Adrenal gland (tissue), 12 donors: Measurements from ENCODE around the gene FOXJ1. TPM values are rescaled to one million over a fixed set of nuclear protein-coding genes. Genes with fewer than 3 reads are reported as not detected.

Experiments used
- DNase-seq, 7 donors: peaks; one replicate each; pipeline ENCODE4 v3.0.0-alpha.2; 2019 to 2020
- H3K27ac ChIP-seq, 5 donors: fragments of 200-600 bp; sonication (generic) in 4 of 5; 1 replicate in 3 of 5; 2 replicates in 2 of 5; pipeline versions ENCODE4 v1.5.1 to v1.8.0; 2016 to 2020; ENCODE audit warnings: mild to moderate bottlenecking in 1 of 5
- H3K27me3 ChIP-seq: fragments of 200-600 bp; 2 replicates; pipeline ENCODE4 v1.8.0; 2021
- H3K36me3 ChIP-seq, 2 donors: fragments of 200-600 bp; replicated peaks in 1 of 2; 1 replicate in 1 of 2; 2 replicates in 1 of 2; pipeline versions ENCODE4 v1.5.1 to v1.8.0; 2018 to 2022
- H3K4me1 ChIP-seq, 2 donors: fragments of 200-600 bp; replicated peaks in 1 of 2; 1 replicate in 1 of 2; 2 replicates in 1 of 2; pipeline versions ENCODE4 v1.5.1 to v1.8.0; 2018 to 2021
- H3K4me3 ChIP-seq, 4 donors: fragments of 200-600 bp; sonication (generic) in 3 of 4; one replicate each; pipeline ENCODE4 v1.5.1; 2016 to 2018
- H3K9me3 ChIP-seq, 3 donors: fragments of 200-600 bp; sonication (generic) in 1 of 3; replicated peaks in 1 of 3; 1 replicate in 2 of 3; 2 replicates in 1 of 3; pipeline versions ENCODE4 v1.5.1 to v1.8.0; 2016 to 2021
- POLR2A ChIP-seq, 2 donors: fragments of 450-650 bp; IDR thresholded peaks; one replicate each; pipeline ENCODE4 v1.6.1; 2017; ENCODE audit warnings: antibody characterized with exemption in 2 of 2, mild to moderate bottlenecking in 2 of 2, moderate library complexity in 1 of 2
- WGBS, 4 donors: extraction: QIAGEN DNeasy Blood & Tissue Kit in 2 of 4; methylation state at CpG; one replicate each; pipeline versions ENCODE4 v1.1.5 to v1.1.7; 2013 to 2017; 5-methylcytosine and 5-hydroxymethylcytosine counted together
- intact Hi-C, 2 donors: fragments of 100-400 bp; cut with DNase I; formaldehyde crosslinking; loops; one replicate each; pipeline versions ENCODE4 v1.14.1 to v1.15.0; 2022 to 2023
- polyA plus RNA-seq, 3 donors: library from polyadenylated mRNA; stranded (reverse); fragments of 200-250 nt in 2 of 3; fragments of 350-450 nt in 1 of 3; fragmentation: Illumina TruSeq in 1 of 3; extraction: RNeasy Lipid Tissue Mini Kit (QIAGEN cat#74804) in 1 of 3; gene quantifications; one replicate each; pipeline ENCODE4 v1.2.3, GENCODE V29; 2013 to 2014
- total RNA-seq, 9 donors: library from RNA; depleted of rRNA in 4 of 9; stranded (reverse); fragments of >200 nt in 4 of 9; fragments of 120-200 nt in 1 of 9; fragmentation: NEBNext Ultra II Directional in 1 of 9; extraction: Animal tissue kit (Norgen Biotek cat#: 25700) in 1 of 9; gene quantifications; one replicate each; pipeline versions ENCODE4 v1.1.0 to v1.2.4, GENCODE V29; 2013 to 2023
- TF ChIP-seq, protein P1 (sequence below), 6 experiments: fragments of 450-650 bp in 4 of 6; fragments of 200-600 bp in 2 of 6; sonication (generic) in 1 of 6; IDR thresholded peaks; 1 replicate in 5 of 6; 2 replicates in 1 of 6; pipeline versions ENCODE4 v1.5.1 to v1.8.0; 2016 to 2021; ENCODE audit warnings: antibody characterized with exemption in 6 of 6, mild to moderate bottlenecking in 2 of 6, moderate library complexity in 1 of 6
- donor health status: healthy with polysubstance abuse.
- donor health status: Bipolar disorder and iron deficiency.
- donor health status: DM: yes; HTN: yes; CAD: no.
- donor health status: DM: no; HTN: no; CAD: no.
- donor health status: DM: no; HTN: no; CAD: no.
- donor health status: DM: yes; HTN: yes; CAD: no.

Gene FOXJ1
- total and polyA plus RNA-seq, 12 donors = 0.06 to 0.18 (median 0.07) TPM; not detected in 9

DNA sequence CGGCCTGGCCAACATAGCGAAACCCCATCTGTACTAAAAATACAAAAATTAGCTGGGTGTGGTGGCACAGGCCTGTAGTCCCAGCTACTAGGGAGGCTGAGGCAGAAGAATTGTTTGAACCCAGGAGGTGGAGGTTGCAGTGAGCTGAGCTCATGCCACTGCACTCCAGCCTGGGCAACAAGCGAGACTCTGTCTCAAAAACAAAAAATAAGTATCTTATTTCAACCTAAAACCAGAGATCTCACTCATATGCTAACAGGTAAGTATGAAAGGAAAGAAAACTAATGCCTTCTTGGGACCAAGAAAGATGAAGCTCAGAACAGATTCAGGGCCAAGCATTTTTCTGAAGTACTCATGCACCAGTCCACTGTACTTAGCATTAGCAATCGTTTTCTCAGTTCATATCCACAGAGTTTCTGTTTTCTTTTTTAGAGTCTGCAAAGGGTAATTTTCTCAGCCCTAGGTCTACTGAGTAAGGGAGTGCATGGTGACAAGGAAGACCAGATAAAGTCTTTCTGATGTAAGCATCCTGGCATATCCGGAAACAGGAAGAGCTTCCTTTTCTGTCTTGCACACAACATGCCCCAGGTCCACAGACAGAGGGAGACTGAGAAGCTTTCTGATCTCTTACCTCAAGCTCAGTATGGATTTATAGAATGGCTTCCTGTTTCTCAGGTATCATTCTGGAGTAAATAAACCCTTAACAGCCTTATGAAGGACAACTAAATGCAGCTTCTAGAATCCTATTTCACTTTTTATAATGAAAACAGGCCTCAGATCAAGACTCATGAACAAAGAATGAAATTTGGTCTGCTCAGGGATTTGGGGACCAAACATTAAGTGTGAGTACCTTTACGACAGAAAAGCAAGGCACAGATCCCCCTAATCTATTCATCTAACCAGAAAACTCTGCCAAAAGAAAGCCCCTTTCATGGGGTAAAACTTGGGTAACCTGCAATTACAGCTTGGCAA, 38.7 kb upstream of the FOXJ1 start:
- no peak for DNase-seq
- H3K4me1 ChIP-seq = peaks cover 3% of the 10 kb centered on the region in 2 donors
- intact Hi-C loops = loop anchor here in 1 of 2 donors (5.0 to 10.0 kb wide), 2 partner anchors 57 to 165 kb away; no protein-coding TSS in a partner anchor
- no peak for TF ChIP-seq POLR2A (IDR thresholded peaks at IDR 0.05)
- TF ChIP-seq, protein P1, sequence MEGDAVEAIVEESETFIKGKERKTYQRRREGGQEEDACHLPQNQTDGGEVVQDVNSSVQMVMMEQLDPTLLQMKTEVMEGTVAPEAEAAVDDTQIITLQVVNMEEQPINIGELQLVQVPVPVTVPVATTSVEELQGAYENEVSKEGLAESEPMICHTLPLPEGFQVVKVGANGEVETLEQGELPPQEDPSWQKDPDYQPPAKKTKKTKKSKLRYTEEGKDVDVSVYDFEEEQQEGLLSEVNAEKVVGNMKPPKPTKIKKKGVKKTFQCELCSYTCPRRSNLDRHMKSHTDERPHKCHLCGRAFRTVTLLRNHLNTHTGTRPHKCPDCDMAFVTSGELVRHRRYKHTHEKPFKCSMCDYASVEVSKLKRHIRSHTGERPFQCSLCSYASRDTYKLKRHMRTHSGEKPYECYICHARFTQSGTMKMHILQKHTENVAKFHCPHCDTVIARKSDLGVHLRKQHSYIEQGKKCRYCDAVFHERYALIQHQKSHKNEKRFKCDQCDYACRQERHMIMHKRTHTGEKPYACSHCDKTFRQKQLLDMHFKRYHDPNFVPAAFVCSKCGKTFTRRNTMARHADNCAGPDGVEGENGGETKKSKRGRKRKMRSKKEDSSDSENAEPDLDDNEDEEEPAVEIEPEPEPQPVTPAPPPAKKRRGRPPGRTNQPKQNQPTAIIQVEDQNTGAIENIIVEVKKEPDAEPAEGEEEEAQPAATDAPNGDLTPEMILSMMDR (IDR thresholded peaks at IDR 0.05) = no peak
- H3K4me3 ChIP-seq = no peak overlapping the region
- WGBS, 4 donors = 78 to 83% (median 81%) methylated on average over 6 of the region's 6 CpGs
- H3K27me3 ChIP-seq = no peaks in the 10 kb centered on the region
- no peaks in the 10 kb centered on the region for H3K9me3 ChIP-seq
- no peaks in the 10 kb centered on the region for H3K36me3 ChIP-seq
- no peak overlapping the region for H3K27ac ChIP-seq

DNA sequence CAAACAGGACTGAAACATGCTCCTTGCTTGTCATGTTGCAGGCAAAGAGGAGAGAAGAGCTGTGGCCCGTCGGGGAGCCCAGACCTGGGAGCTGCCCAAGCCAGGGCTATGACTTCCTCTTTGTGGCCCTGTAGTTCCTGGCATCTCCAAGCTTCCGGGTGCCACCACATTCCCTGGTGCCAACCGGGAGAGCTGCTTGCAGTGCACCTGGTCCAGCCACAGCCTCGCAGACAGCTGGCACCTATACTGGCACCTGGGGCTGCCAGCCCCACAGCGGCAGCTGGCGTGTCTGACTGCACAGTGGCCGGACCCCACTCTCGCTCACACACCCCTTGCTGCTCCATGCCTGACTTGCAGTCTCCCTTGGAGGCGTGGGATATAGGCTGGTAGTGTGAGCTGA, 37.1 kb upstream of the FOXJ1 start:
- TF ChIP-seq, protein P1 (IDR thresholded peaks at IDR 0.05) = no peak
- TF ChIP-seq POLR2A (IDR thresholded peaks at IDR 0.05) = no peak
- H3K27me3 ChIP-seq = no peaks in the 10 kb centered on the region
- no peaks in the 10 kb centered on the region for H3K36me3 ChIP-seq
- intact Hi-C loops = loop anchor here in 1 of 2 donors (10.0 kb wide), 1 partner anchor 163 kb away; no protein-coding TSS in a partner anchor
- 82 to 96% (median 87%) methylated on average over 6 to 10 of the region's 10 CpGs for WGBS, 4 donors
- no peak overlapping the region for H3K27ac ChIP-seq
- no peaks in the 10 kb centered on the region for H3K4me1 ChIP-seq
- DNase-seq = no peak
- no peak overlapping the region for H3K4me3 ChIP-seq
- H3K9me3 ChIP-seq = no peaks in the 10 kb centered on the region

DNA sequence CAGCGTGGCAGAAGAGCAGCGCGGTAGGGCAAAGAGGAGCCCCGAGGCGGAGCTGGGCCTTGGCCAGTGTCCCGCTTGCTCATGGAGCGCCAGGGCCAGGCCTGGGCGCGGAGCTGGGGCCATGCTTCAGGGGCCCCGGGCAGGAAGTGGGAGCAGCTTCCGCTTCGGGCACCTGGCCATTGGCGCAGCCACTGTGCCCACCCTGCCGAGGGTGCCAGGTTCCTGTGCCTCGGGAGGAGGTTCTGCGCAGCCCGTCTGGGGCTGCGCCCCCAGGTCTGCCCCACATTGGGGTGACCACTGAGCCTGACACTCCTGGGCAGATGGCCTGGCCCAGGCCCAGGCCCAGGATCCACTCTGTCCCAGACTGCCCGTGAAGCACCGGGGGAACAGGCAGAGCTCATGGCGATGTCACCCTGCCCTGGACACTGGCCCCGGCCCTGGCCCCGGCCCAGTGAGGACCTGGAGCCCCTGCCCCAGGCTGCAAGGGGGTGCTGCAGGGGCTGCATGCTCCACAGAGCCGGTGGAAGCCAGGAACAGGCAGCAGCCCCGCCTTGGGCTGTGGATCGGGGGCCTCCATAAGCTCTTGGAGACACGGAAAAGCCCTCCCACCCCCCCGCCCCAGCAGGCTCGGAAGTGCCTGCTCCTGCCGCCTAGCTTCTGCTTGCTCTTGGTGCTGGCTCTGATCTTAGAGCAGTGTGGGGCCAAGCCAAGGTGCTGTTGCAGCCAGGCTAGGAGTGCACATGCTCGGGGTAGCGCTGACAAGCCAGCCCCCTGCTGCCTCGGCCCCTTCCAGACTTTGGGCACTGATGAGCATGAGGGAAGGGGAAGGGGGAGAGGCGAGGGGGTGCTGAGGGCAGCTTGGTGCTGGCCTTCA, 35.9 kb upstream of the FOXJ1 start:
- TF ChIP-seq POLR2A (IDR thresholded peaks at IDR 0.05) = no peak
- TF ChIP-seq, protein P1 (IDR thresholded peaks at IDR 0.05) = no peak
- no peak overlapping the region for H3K4me3 ChIP-seq
- H3K9me3 ChIP-seq = no peaks in the 10 kb centered on the region
- WGBS, 4 donors = 90 to 98% (median 93%) methylated on average over 6 to 34 of the region's 34 CpGs
- no peaks in the 10 kb centered on the region for H3K36me3 ChIP-seq
- no peaks in the 10 kb centered on the region for H3K4me1 ChIP-seq
- no peaks in the 10 kb centered on the region for H3K27me3 ChIP-seq
- H3K27ac ChIP-seq = no peak overlapping the region
- DNase-seq = no peak
- intact Hi-C loops = loop anchor here in 1 of 2 donors (10.0 kb wide), 1 partner anchor 162 kb away; no protein-coding TSS in a partner anchor

DNA sequence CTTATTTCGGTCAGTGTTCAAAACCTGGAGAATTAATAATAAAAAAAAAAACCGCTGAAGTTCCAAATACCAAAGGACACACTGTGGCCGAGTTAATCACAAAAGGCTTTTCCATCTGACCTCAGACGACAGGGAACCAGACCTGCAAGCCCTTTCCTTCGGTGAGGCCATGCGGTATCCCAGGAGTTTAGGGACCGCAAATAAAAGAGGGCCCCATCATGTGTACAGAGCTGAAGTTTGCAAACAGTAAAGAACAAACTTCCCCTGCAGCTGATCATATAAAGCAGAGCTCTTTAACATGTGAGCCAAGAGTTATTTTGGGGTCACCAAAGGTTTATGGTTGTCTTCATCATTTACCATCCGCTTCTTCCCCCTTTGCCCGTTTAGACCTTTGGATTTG, 33.0 kb upstream of the FOXJ1 start:
- no peak overlapping the region for H3K4me3 ChIP-seq
- no peak for TF ChIP-seq POLR2A (IDR thresholded peaks at IDR 0.05)
- TF ChIP-seq, protein P1 (IDR thresholded peaks at IDR 0.05) = no peak

More for the DNA sequence above, 33.0 kb upstream of the FOXJ1 start:
- Histone ChIP-seq H3K9me3 (no peaks in the 10 kb centered on the region), H3K4me1 (no peaks in the 10 kb centered on the region), H3K27ac (no peak overlapping the region), H3K27me3 (no peaks in the 10 kb centered on the region), H3K36me3 (no peaks in the 10 kb centered on the region)
- WGBS, 4 donors = 82 to 84% (median 83%) methylated on average over 9 of the region's 9 CpGs
- intact Hi-C loops = loop anchor here in 1 of 2 donors (10.0 kb wide), 1 partner anchor 159 kb away; no protein-coding TSS in a partner anchor
- no peak for DNase-seq
